ENCODE results near the gene CEP290. TPM values are rescaled to one million over a fixed set of nuclear protein-coding genes. Genes with fewer than 3 reads are reported as not detected.

Gene CEP290
- total and polyA plus RNA-seq, 2 experiments from 2014 or later: 17.3 to 25.7 TPM

GRCh38 chr12:88006351-88006750 is 135.5 kb downstream of the CEP290 start:
- no peaks in the 10 kb centered on the region for H4K20me1 ChIP-seq (replicated peaks; ENCODE audit: insufficient read depth)
- no peak for TF ChIP-seq CTCF (conservative IDR thresholded peaks at IDR 0.05; ENCODE audit: low read depth in 2 of 2)
- TF ChIP-seq POLR2AphosphoS5 (IDR thresholded peaks at IDR 0.05; ENCODE audit: low read depth): no peak
- no peak for TF ChIP-seq EZH2phosphoT487 (IDR thresholded peaks at IDR 0.05; ENCODE audit: unreplicated experiment)
- no peak for TF ChIP-seq JUNB (IDR thresholded peaks at IDR 0.05; ENCODE audit: unreplicated experiment)
- TF ChIP-seq REST (IDR thresholded peaks at IDR 0.05; ENCODE audit: unreplicated experiment): no peak
- no peak for TF ChIP-seq ETS1 (IDR thresholded peaks at IDR 0.05)
- TF ChIP-seq ZNF114 (CRISPR knock-in tag; IDR thresholded peaks at IDR 0.05): no peak
- no peak for TF ChIP-seq ZNF462 (CRISPR knock-in tag; IDR thresholded peaks at IDR 0.05)
- no peak for TF ChIP-seq ZNF331 (CRISPR knock-in tag; IDR thresholded peaks at IDR 0.05; ENCODE audit: low read depth)
- TF ChIP-seq STAT1 (IDR thresholded peaks at IDR 0.05; ENCODE audit: unreplicated experiment): no peak
- no peak for TF ChIP-seq NANOG (IDR thresholded peaks at IDR 0.05; ENCODE audit: borderline replicate concordance)
- no peak for TF ChIP-seq CREB1 (CRISPR knock-in tag; IDR thresholded peaks at IDR 0.05; ENCODE audit: low read depth)
- no peak for TF ChIP-seq EZH2 (IDR thresholded peaks at IDR 0.05; ENCODE audit: low read depth, unreplicated experiment)
- DNase-seq (ENCODE audit: low spot score) (no peak), ATAC-seq (no peak)
- Mint-ChIP-seq H3K4me3 (no peak overlapping the region), H3K4me1 (no peaks in the 10 kb centered on the region), H3K27me3 (ENCODE audit: insufficient read depth, low read depth, poor library complexity) (no peaks in the 10 kb centered on the region), H3K36me3 (ENCODE audit: low read depth) (no peaks in the 10 kb centered on the region; the same call in 2 of the 3 replicates), H3K27ac (no peak overlapping the region), H3K9me3 (peaks cover 5% of the 10 kb centered on the region; the same call in 2 of the 3 replicates)
- no peaks in the 10 kb centered on the region for H3F3A ChIP-seq (replicated peaks; ENCODE audit: low read depth)
- no peak overlapping the region for H3K4me3 ChIP-seq
- no peak overlapping the region for H3K4me2 ChIP-seq
- H3K9me2 ChIP-seq (ENCODE audit: insufficient read depth): no peaks in the 10 kb centered on the region
- H3K79me2 ChIP-seq (replicated peaks; ENCODE audit: insufficient read depth): no peaks in the 10 kb centered on the region
- H3K36me3 ChIP-seq (ENCODE audit: insufficient read depth): no peaks in the 10 kb centered on the region
- H3K27ac ChIP-seq (ENCODE audit: low read depth): no peak overlapping the region
- no peaks in the 10 kb centered on the region for H3K4me1 ChIP-seq (ENCODE audit: insufficient read depth)
- H2AFZ ChIP-seq: no peak overlapping the region
- no peaks in the 10 kb centered on the region for H3K27me3 ChIP-seq (ENCODE audit: insufficient read depth)

Data from GM23338 (cell line).